ENCODE results near the gene INPP4A.
A peak's percentile ranks its signal among the peaks of the same experiment; 100 is the strongest.

Gene INPP4A

DNA sequence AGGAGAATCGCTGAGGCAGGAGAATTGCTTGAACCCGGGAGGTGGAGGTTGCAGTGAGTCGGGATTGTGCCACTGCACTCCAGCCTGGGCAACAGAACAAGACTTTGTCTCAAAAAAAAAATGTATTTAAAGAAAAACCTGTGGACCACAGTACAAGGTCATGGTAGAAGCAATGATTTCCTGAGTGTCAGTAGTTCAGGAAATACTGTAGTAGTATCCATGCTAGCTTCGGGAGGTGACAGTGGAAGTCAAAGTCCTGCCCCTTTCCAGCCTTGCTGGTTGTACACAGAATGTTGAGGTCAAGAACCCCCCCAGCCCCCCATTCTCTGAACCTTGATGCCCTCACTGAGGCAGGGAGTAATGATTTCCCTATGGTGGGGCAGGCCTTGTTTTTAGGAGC lies 56.6 kb downstream of the INPP4A start:
- Histone ChIP-seq H3K9me3 (ENCODE audit: control extremely low read depth in 1 of 5, control insufficient read depth in 4 of 5, insufficient read depth in 2 of 5, low read depth in 1 of 5, low read length in 4 of 5) (peaks cover 2 to 13% (median 6%) of the 10 kb centered on the region in 5 experiments), H3K4me3 (ENCODE audit: control insufficient read depth in 1 of 7, extremely low read depth in 1 of 7, insufficient read depth in 4 of 7, low read depth in 2 of 7, low read length in 6 of 7) (no peak overlapping the region), H3K27me3 (replicated peaks in 2 of 5; ENCODE audit: control insufficient read depth in 4 of 5, insufficient read depth in 5 of 5, low read length in 4 of 5) (no peaks in the 10 kb centered on the region), H3K27ac (ENCODE audit: insufficient read depth in 1 of 2, low read depth in 1 of 2, low read length in 2 of 2, poor library complexity in 1 of 2, severe bottlenecking in 2 of 2) (no peak overlapping the region), H3K4me1 (ENCODE audit: control extremely low read depth in 1 of 4, control insufficient read depth in 4 of 4, insufficient read depth in 4 of 4, low read length in 3 of 4) (peaks cover 13 to 27% (median 26%) of the 10 kb centered on the region in 4 experiments), H3K36me3 (ENCODE audit: control insufficient read depth in 4 of 4, insufficient read depth in 4 of 4, low read length in 3 of 4) (peaks cover 2 to 13% (median 6%) of the 10 kb centered on the region in 4 experiments)
- ChIA-PET POLR2A (no interaction called here), CTCF (no interaction called here)
- DNase-seq = no peak
- WGBS (ENCODE audit: insufficient coverage) = 90% methylated on average over 3 of the region's 4 CpGs

DNA sequence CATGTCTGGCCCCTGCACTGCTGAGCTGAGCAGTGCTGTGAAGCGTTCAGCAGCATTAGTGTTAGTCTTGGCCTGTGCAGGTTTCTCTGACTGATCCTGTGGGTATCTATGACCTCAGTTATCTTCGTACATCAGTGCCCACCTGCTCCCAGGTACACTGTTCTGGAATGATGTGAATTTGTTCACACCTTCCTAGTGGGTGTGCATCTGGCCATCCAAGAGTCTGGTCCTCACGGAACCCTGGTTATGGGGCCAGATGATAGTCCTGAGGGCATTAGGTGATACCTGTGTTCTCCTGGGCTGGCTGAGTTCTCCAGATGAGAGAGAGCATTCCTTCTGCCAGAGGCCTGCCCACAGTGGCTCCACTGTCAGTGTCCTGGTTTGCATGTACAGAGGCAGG lies 57.2 kb downstream of the INPP4A start:
- WGBS (ENCODE audit: insufficient coverage) = 92% methylated on average over 2 of the region's 3 CpGs
- H3K4me1 ChIP-seq (ENCODE audit: control extremely low read depth in 1 of 4, control insufficient read depth in 4 of 4, insufficient read depth in 4 of 4, low read length in 3 of 4) = peaks cover 14 to 33% (median 31%) of the 10 kb centered on the region in 4 experiments
- DNase-seq = no peak
- ChIA-PET POLR2A (no interaction called here), CTCF (interaction anchor here (0.9 kb wide), 1 partner anchor 20 kb away, joined by 3 read pairs; no protein-coding TSS in a partner anchor)
- no peaks in the 10 kb centered on the region for H3K27me3 ChIP-seq (replicated peaks in 2 of 5; ENCODE audit: control insufficient read depth in 4 of 5, insufficient read depth in 5 of 5, low read length in 4 of 5)
- H3K4me3 ChIP-seq (ENCODE audit: control insufficient read depth in 1 of 7, extremely low read depth in 1 of 7, insufficient read depth in 4 of 7, low read depth in 2 of 7, low read length in 6 of 7) = no peak overlapping the region
- H3K36me3 ChIP-seq (ENCODE audit: control insufficient read depth in 4 of 4, insufficient read depth in 4 of 4, low read length in 3 of 4) = peaks cover 2 to 19% (median 6%) of the 10 kb centered on the region in 4 experiments
- H3K9me3 ChIP-seq (ENCODE audit: control extremely low read depth in 1 of 5, control insufficient read depth in 4 of 5, insufficient read depth in 2 of 5, low read depth in 1 of 5, low read length in 4 of 5) = peaks cover 0 to 7% (median 6%) of the 10 kb centered on the region in 5 experiments
- H3K27ac ChIP-seq (ENCODE audit: insufficient read depth in 1 of 2, low read depth in 1 of 2, low read length in 2 of 2, poor library complexity in 1 of 2, severe bottlenecking in 2 of 2) = no peak overlapping the region

DNA sequence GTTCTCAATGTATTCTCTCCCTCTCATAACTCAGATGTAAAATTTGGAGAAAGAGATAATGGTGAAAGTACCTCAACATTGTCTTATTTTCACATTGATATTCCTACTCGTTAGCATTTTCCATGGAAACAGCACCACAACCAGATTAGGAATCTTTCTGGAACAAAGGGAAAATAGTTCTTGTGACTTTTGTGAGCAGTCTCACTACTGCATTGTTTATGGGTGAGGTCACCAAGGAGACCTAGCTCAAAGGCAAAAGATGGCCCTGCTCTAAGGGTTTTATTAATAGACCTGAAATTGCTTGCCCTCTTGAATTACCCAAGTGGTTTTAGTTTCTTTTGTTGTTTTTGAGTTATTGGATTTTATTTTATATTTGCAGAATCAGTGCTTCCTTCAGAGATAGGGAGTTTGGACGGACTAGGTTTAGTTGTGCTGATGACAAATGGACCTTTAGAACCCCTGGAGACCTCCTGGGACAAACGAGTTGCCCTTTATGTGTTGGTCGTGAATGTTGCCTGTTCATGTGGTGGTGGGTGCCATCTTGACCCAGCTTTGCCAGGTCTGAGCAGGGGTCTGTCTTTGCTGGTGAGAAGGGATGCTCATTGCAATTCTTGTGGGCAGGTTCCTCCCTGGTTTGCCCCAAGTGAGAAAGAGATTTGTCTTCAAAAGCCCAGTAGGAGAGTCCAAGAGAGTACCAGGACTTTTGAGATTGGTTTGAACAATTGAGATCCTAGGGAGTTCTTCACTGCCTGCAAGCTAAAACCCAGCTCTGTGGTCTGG lies 58.1 kb downstream of the INPP4A start:
- H3K4me1 ChIP-seq (ENCODE audit: control extremely low read depth in 1 of 4, control insufficient read depth in 4 of 4, insufficient read depth in 4 of 4, low read length in 3 of 4) = peaks cover 14 to 40% (median 32%) of the 10 kb centered on the region in 4 experiments
- no peak for DNase-seq
- H3K9me3 ChIP-seq (ENCODE audit: control extremely low read depth in 1 of 5, control insufficient read depth in 4 of 5, insufficient read depth in 2 of 5, low read depth in 1 of 5, low read length in 4 of 5) = peaks cover 0 to under 1% (median 0%) of the 10 kb centered on the region in 5 experiments
- H3K4me3 ChIP-seq (ENCODE audit: control insufficient read depth in 1 of 7, extremely low read depth in 1 of 7, insufficient read depth in 4 of 7, low read depth in 2 of 7, low read length in 6 of 7) = no peak overlapping the region
- H3K36me3 ChIP-seq (ENCODE audit: control insufficient read depth in 4 of 4, insufficient read depth in 4 of 4, low read length in 3 of 4) = peaks cover 0 to 21% (median 2%) of the 10 kb centered on the region in 4 experiments
- H3K27me3 ChIP-seq (replicated peaks in 2 of 5; ENCODE audit: control insufficient read depth in 4 of 5, insufficient read depth in 5 of 5, low read length in 4 of 5) = no peaks in the 10 kb centered on the region
- POLR2A ChIA-PET = interaction anchor here (0.6 kb wide), 1 partner anchor 965 kb away, joined by 5 read pairs; no protein-coding TSS in a partner anchor
- CTCF ChIA-PET = interaction anchor here (0.9 to 3.1 kb wide), 7 partner anchors 9 to 42 kb away, joined by 3 to 19 read pairs (median 4); no protein-coding TSS in a partner anchor
- WGBS (ENCODE audit: insufficient coverage) = 89% methylated on average over 1 of the region's 4 CpGs
- no peak overlapping the region for H3K27ac ChIP-seq (ENCODE audit: insufficient read depth in 1 of 2, low read depth in 1 of 2, low read length in 2 of 2, poor library complexity in 1 of 2, severe bottlenecking in 2 of 2)

DNA sequence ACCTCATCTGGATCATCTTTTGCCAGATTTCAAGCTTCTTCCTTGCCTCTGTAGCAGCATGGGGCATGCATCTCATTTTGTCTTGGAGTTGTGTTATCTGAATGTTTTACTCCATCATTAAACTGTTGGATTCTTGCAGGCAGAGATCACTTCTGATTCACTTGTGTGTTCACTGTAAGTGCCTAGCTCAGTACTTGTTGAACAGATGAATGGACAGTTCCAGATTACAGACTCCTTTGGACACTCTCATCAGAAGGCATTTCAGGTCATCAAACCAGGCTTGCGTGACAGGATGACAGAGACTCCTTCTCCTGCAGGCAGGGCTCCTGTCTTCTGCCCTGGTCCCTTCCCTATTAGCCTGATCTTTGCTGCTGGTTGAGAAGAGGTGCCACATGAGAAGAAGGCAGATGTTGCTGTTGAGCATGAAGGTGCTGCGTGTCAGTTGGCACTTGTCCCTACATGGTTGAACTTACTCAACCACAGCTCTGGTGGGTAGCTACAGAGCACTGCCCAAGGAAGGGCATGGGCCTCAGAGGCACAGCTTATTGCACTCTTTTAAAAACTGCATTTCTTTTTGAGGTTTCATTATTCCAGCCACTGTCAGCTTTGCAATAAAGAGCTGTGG lies 58.9 kb downstream of the INPP4A start:
- Histone ChIP-seq H3K9me3 (ENCODE audit: control extremely low read depth in 1 of 5, control insufficient read depth in 4 of 5, insufficient read depth in 2 of 5, low read depth in 1 of 5, low read length in 4 of 5) (no peaks in the 10 kb centered on the region), H3K27me3 (replicated peaks in 2 of 5; ENCODE audit: control insufficient read depth in 4 of 5, insufficient read depth in 5 of 5, low read length in 4 of 5) (no peaks in the 10 kb centered on the region), H3K27ac (ENCODE audit: insufficient read depth in 1 of 2, low read depth in 1 of 2, low read length in 2 of 2, poor library complexity in 1 of 2, severe bottlenecking in 2 of 2) (no peak overlapping the region), H3K4me3 (ENCODE audit: control insufficient read depth in 1 of 7, extremely low read depth in 1 of 7, insufficient read depth in 4 of 7, low read depth in 2 of 7, low read length in 6 of 7) (no peak overlapping the region), H3K36me3 (ENCODE audit: control insufficient read depth in 4 of 4, insufficient read depth in 4 of 4, low read length in 3 of 4) (peaks cover 0 to 19% (median under 1%) of the 10 kb centered on the region in 4 experiments), H3K4me1 (ENCODE audit: control extremely low read depth in 1 of 4, control insufficient read depth in 4 of 4, insufficient read depth in 4 of 4, low read length in 3 of 4) (peaks cover 14 to 49% (median 38%) of the 10 kb centered on the region in 4 experiments)
- CTCF ChIA-PET = interaction anchor here (1.0 to 3.1 kb wide), 8 partner anchors 8 to 57 kb away, joined by 3 to 19 read pairs (median 4); no protein-coding TSS in a partner anchor
- POLR2A ChIA-PET = no interaction called here
- 89% methylated on average over 2 of the region's 2 CpGs for WGBS (ENCODE audit: insufficient coverage)
- no peak for DNase-seq

DNA sequence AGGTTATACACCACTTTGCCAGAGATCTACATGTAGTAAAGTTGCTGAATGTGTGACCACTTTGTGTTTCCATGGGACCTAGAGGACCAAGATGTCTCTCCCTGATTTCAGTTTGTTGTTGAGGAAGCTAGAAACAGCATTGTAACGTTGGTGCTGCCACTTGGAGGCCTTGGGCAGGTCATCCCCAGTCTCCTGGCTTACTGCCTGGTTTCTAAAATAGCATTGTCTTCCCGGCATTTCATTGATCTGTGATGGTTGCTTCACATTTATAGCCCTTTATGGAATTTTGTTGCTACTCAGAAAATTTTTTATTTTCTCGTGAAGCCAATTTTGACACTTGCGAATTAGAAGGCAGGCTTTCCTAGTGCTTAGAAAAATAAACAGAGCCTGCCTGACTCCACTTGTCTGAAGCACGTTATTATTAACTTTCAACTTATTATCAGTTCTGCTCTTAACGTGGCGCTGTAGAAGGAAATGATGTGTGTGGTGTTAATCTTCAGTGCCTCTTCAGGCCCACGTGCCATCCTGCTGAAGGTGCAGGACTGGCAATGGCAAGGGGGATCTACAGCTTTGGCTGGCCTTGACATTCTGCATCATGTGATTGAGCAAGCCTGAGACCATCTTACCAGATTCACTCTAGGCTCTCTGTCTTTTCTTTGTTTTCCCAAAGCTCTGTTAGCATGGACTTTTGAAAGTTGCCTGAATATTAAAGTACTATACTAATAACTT lies 59.9 kb downstream of the INPP4A start:
- POLR2A ChIA-PET = no interaction called here
- Histone ChIP-seq H3K27me3 (replicated peaks in 2 of 5; ENCODE audit: control insufficient read depth in 4 of 5, insufficient read depth in 5 of 5, low read length in 4 of 5) (no peaks in the 10 kb centered on the region), H3K36me3 (ENCODE audit: control insufficient read depth in 4 of 4, insufficient read depth in 4 of 4, low read length in 3 of 4) (peaks cover 0 to 19% (median 0%) of the 10 kb centered on the region in 4 experiments), H3K27ac (ENCODE audit: insufficient read depth in 1 of 2, low read depth in 1 of 2, low read length in 2 of 2, poor library complexity in 1 of 2, severe bottlenecking in 2 of 2) (no peak overlapping the region), H3K4me3 (ENCODE audit: control insufficient read depth in 1 of 7, extremely low read depth in 1 of 7, insufficient read depth in 4 of 7, low read depth in 2 of 7, low read length in 6 of 7) (no peak overlapping the region), H3K4me1 (ENCODE audit: control extremely low read depth in 1 of 4, control insufficient read depth in 4 of 4, insufficient read depth in 4 of 4, low read length in 3 of 4) (peaks cover 14 to 58% (median 40%) of the 10 kb centered on the region in 4 experiments), H3K9me3 (ENCODE audit: control extremely low read depth in 1 of 5, control insufficient read depth in 4 of 5, insufficient read depth in 2 of 5, low read depth in 1 of 5, low read length in 4 of 5) (no peaks in the 10 kb centered on the region)
- peak in 2 of 3 donors; percentile 19 to 47 for DNase-seq
- 72% methylated on average over 3 of the region's 8 CpGs for WGBS (ENCODE audit: insufficient coverage)
- CTCF ChIA-PET = interaction anchor here (1.0 to 3.1 kb wide), 11 partner anchors 11 to 58 kb away, joined by 3 to 19 read pairs (median 4); no protein-coding TSS in a partner anchor

DNA sequence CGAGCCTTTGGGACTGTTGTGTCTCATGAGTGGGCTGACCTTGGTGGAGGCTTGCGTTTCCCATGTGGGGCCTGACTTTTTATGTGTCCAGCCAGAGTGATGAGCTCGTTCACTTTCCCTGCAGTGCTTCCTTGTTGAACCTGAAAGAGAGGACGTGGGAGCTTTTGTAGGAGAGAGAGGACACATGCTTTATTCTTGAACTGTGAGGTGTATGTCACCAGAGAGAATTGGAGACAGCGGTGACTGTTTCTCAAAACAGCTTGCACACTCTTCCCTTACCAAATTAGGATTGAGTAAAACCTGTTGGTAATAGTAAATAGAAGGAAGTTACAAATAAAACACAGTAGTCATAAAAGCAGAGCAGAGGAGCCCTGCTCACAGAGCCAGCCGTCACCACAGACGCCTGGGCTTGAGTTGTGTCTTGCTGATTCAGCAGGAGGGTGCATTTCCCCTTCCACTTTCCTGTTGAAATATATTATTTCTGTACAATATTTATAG lies 60.7 kb downstream of the INPP4A start:
- DNase-seq = peak; percentile 52 to 91 (median 88)
- H3K4me1 ChIP-seq (ENCODE audit: control extremely low read depth in 1 of 4, control insufficient read depth in 4 of 4, insufficient read depth in 4 of 4, low read length in 3 of 4) = peaks cover 14 to 60% (median 40%) of the 10 kb centered on the region in 4 experiments
- peaks cover 0 to 13% (median 0%) of the 10 kb centered on the region in 4 experiments for H3K36me3 ChIP-seq (ENCODE audit: control insufficient read depth in 4 of 4, insufficient read depth in 4 of 4, low read length in 3 of 4)
- H3K27ac ChIP-seq (ENCODE audit: insufficient read depth in 1 of 2, low read depth in 1 of 2, low read length in 2 of 2, poor library complexity in 1 of 2, severe bottlenecking in 2 of 2) = peak overlapping the region in 1 of 2 experiments; percentile 57
- POLR2A ChIA-PET = no interaction called here
- H3K27me3 ChIP-seq (replicated peaks in 2 of 5; ENCODE audit: control insufficient read depth in 4 of 5, insufficient read depth in 5 of 5, low read length in 4 of 5) = no peaks in the 10 kb centered on the region
- H3K4me3 ChIP-seq (ENCODE audit: control insufficient read depth in 1 of 7, extremely low read depth in 1 of 7, insufficient read depth in 4 of 7, low read depth in 2 of 7, low read length in 6 of 7) = peak overlapping the region in 2 of 7 experiments; percentile 29 to 30
- CTCF ChIA-PET = interaction anchor here (0.6 to 3.1 kb wide), 7 partner anchors 9 to 42 kb away, joined by 3 to 19 read pairs (median 4); no protein-coding TSS in a partner anchor
- WGBS (ENCODE audit: insufficient coverage) = 57% methylated on average over 3 of the region's 7 CpGs
- H3K9me3 ChIP-seq (ENCODE audit: control extremely low read depth in 1 of 5, control insufficient read depth in 4 of 5, insufficient read depth in 2 of 5, low read depth in 1 of 5, low read length in 4 of 5) = no peaks in the 10 kb centered on the region
